T-helper 1 cell treated with Interleukin-12 subunit alpha and Interleukin-12 subunit beta and Interleukin-4 antibody, amounts not matched to agents 30 μg/mL and 1 μg/mL, for 36 hours (primary cell): Measurements from ENCODE around the gene SH2D3C.

ENCODE experiments used
- H3K27ac Mint-ChIP-seq: one replicate; pipeline ENCODE4 v1.8.0; 2021; ENCODE audit warnings: mild to moderate bottlenecking, mixed read lengths
- H3K27me3 Mint-ChIP-seq: one replicate; pipeline ENCODE4 v1.8.0; 2021; ENCODE audit warnings: low read depth, mixed read lengths
- H3K36me3 Mint-ChIP-seq: one replicate; pipeline ENCODE4 v1.8.0; 2021; ENCODE audit warnings: low read depth, mixed read lengths
- H3K4me1 Mint-ChIP-seq: one replicate; pipeline ENCODE4 v1.8.0; 2021; ENCODE audit warnings: low read depth, mixed read lengths
- H3K4me3 Mint-ChIP-seq: one replicate; pipeline ENCODE4 v1.8.0; 2021; ENCODE audit warnings: mild to moderate bottlenecking, moderate library complexity, mixed read lengths
- H3K9me3 Mint-ChIP-seq: one replicate; pipeline ENCODE4 v1.8.0; 2021; ENCODE audit warnings: mixed read lengths

The SH2D3C gene

DNA sequence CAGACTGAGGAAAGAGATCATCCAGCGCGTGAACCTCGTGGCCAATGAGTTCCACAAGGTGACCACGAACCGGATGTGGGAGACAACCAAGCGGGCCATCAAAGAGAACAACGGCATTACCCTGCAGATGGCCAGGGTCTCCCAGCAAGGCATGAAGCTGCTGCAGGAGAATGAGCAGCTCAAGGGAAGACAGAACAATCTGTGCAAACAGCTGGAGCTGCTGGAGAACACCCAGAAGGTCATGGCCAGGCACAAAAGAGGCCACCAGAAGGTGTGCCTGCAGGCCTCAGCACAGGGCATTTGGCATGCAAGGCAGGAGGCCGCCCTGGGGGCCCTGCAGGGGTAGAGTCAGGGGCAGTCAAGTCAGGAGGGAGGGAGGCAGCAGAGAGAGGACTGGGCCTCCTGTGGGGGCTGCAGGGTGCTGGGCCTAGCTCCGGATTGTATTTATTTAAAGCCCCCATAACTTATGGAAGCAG lies 67.2 kb downstream of the SH2D3C start:
- no peak overlapping the region for H3K27ac Mint-ChIP-seq
- H3K4me1 Mint-ChIP-seq = peaks cover 19% of the 10 kb centered on the region
- H3K4me3 Mint-ChIP-seq = no peak overlapping the region
- no peaks in the 10 kb centered on the region for H3K36me3 Mint-ChIP-seq
- H3K27me3 Mint-ChIP-seq = no peaks in the 10 kb centered on the region
- peaks cover 3% of the 10 kb centered on the region for H3K9me3 Mint-ChIP-seq

DNA sequence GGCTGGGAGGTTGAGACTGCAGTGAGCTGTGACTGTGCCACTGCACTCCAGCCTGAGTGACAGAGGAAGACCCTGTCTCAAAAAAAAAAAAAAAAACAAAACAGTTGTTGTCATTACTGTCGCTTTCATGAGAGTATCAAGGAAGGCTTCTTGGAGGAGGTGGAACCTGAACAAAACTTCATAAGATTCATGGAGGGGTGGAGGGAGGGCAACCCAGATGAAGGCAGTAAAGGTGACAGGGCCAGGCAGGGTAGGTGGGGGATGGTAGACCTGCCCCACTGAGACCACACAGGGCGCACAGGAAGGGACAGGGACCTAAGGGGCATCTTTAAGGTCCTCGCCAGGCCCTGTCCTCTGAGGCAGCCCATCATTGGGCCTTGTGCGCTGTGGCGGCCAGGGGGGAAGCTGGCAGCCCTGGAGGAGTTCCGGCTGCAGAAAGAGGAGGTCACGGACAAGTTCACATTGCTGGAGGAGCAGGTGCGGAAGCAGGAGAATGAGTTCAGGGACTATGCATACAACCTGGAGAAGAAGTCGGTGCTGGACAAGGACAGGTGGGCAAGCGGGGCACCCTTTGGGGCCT lies 68.2 kb downstream of the SH2D3C start:
- H3K27ac Mint-ChIP-seq = no peak overlapping the region

DNA sequence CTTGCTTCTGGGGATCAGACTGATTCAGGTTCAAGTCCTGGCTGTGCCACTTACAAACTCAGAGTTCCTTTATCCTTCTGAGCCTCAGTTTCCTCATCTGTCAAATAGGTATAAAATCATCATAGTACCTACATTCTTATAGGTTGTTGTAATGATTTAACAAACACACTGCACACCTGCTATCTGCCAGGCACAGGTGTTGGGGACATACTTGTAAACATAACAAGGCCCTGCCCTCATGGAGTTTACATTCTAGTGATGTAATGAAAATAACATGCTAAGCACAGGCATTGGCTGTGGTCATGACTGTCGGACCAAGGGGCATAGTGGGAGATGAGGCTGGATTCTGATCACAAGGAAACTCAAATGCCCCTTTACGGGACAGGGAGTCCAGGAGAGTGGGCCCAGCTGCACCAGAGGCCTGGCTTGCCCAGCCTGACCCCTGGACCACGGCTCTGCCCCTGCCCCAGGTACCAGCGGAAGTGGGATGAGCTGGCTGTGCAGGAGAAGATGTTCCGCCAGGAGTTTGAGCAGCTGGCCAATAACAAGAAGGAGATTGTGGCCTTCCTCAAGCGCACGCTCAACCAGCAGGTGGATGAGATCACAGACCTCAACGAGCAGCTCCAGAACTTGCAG lies 69.4 kb downstream of the SH2D3C start:
- Mint-ChIP-seq H3K9me3 (peaks cover 3% of the 10 kb centered on the region), H3K36me3 (no peaks in the 10 kb centered on the region), H3K4me3 (no peak overlapping the region), H3K4me1 (peaks cover 12% of the 10 kb centered on the region), H3K27ac (no peak overlapping the region), H3K27me3 (no peaks in the 10 kb centered on the region)

More for the DNA sequence above, 68.2 kb downstream of the SH2D3C start:
- Mint-ChIP-seq H3K4me1 (peaks cover 12% of the 10 kb centered on the region), H3K36me3 (no peaks in the 10 kb centered on the region), H3K9me3 (peaks cover 3% of the 10 kb centered on the region), H3K4me3 (no peak overlapping the region), H3K27me3 (no peaks in the 10 kb centered on the region)

DNA sequence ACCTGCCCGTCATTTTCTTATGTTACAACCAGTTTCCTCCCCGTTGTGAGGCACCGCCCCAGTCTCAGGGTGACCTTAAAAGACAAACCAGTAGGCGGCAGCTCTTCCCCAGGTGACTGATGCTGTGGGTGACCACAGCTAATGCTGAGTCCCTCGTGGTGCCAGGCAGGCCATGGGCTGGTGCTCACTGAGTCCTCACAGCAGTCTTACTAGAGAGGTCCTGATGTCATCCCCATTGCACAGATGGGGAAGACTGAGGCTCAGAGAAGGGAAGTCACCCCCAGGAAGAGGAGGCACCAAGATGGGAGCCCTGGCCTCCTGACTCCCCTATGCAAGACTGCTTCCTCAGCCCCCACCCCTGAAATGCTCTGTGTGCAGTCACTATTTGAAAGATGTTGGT lies 70.7 kb downstream of the SH2D3C start:
- Mint-ChIP-seq H3K9me3 (peaks cover 3% of the 10 kb centered on the region), H3K4me3 (no peak overlapping the region), H3K4me1 (peaks cover 15% of the 10 kb centered on the region), H3K36me3 (no peaks in the 10 kb centered on the region), H3K27ac (no peak overlapping the region), H3K27me3 (no peaks in the 10 kb centered on the region)

DNA sequence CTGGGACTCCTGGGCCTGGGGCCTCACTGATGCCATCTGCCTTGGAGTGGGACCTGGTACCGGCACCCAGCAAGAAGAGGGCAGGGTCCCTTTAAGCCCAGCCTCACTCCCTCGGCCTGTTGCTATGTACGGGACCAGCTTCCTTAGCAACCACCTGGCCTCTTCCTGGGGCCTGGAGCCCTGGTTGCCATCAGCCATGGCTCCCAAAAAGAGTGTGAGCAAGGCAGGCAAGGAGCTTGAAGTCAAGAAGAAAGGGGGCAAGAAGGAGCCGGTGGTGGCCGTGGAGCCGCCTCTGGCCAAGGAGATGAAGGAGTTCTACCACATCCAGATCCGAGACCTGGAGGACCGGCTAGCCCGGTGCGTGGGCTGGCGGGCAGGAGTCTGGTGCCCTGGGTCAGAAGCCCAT lies 71.6 kb downstream of the SH2D3C start, which contains the start of gene CFAP157:
Gene CFAP157 (plus strand): TSS at position 153 of the 406 bp plus-strand sequence. CDS start 44 bp downstream, at position 197.
- Mint-ChIP-seq H3K4me1 (peaks cover 15% of the 10 kb centered on the region), H3K27me3 (no peaks in the 10 kb centered on the region), H3K9me3 (peaks cover 3% of the 10 kb centered on the region), H3K4me3 (no peak within 1 kb of the TSS), H3K36me3 (no peaks in the 10 kb centered on the region), H3K27ac (no peak within 1 kb of the TSS)

DNA sequence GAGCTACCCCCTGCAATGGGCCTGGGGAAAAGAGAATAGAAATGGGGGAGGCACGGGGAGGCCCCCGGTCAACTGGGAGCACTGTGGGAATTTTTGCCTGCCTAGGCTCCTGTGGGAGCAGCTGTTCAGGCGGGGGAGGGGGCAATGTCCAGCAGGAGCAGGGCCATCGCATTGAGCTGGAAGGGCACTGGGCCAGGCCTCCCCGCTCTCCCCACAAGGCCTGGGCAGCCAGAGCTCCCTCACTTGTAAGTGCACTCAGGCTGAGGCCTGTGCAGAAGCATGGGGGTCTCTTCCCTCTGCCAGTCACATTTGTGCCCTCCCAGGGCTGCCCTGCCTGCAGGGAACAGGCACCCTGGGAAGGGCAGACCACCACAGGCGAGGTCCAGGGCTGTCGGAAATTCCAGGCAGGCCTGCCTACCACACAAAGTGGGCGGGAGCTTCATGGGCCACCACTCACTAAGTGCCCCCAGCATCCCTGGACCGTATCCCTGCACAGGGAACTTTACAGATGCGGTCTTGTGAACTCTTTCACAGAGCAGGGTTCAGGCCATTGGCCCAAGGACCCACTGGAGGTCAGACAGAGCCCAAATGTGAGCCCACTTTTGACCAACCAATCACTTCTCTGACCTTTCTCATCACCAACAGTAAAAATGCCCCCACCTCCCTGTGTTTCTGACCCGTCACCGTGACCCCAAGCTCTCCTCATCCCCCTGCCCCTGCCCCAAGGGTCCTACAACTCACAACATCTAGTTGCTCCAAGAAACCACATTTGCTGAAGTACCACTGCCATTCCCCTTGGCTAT lies 72.7 kb downstream of the SH2D3C start:
- Mint-ChIP-seq H3K9me3 (peaks cover 3% of the 10 kb centered on the region), H3K36me3 (no peaks in the 10 kb centered on the region), H3K4me1 (peaks cover 14% of the 10 kb centered on the region), H3K27me3 (no peaks in the 10 kb centered on the region), H3K4me3 (no peak overlapping the region), H3K27ac (no peak overlapping the region)

DNA sequence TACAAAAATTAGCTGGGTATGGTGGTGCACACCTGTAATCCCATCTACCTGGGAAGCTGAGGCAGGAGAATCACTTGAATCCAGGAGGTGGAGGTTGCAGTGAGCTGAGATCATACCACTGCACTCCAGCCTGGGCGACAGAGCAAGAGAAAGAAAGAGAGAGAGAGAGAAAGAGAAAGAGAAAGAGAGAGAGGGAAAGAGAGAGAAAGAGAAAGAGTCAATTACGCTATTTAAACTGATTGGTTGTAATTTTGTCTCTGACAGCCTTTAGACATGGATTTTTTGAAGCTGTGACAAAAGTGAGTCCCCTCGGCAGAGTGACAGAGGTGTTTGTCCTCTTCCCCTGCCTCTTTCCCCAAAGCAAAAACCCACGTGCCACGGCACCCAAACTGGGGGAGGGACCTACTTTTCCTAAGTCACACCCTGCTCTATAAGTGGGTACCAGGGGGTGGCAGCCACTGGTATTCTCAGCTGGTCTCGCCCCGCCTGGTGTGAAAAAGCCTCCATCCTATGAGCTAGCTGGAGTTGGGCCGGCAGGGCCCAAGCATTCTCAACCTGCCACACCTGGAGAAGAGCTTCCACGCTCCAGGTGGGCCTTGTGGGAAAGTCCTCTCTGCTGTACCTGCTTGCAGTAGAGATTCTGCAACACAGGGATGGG lies 75.0 kb downstream of the SH2D3C start:
- Mint-ChIP-seq H3K4me1 (peaks cover 18% of the 10 kb centered on the region), H3K27me3 (peaks cover 4% of the 10 kb centered on the region), H3K4me3 (no peak overlapping the region), H3K27ac (no peak overlapping the region), H3K9me3 (no peaks in the 10 kb centered on the region), H3K36me3 (no peaks in the 10 kb centered on the region)

DNA sequence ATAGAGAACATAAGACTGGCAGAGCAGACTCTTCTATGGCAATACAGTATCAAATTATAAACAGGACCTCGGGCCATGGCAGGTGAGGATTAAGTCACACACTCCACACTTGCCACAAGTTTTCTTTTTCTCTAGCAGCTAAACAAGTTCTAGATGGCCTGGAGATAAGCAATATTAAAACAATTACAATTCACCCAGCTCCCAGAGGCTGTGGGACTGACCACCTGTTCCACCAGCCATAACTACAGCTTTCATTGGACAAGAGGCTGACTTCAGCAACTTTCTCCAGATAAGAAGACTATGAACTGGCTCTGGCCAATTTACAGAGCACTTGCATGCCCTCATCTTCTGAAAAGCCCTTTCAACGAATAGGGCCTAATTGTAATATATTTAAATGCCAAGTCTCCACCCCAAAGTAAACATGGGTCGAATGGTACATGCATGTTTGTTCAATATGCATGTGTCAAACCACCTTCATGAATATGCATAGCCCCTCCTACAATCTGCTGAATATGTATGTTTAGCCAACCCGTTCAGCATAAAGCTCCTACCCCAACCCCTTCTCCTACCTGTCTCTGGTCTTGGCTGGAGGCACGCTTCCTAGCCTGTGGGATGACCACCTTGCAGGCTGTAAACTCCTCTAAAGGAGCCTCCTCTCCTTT lies 77.7 kb downstream of the SH2D3C start:
- Mint-ChIP-seq H3K4me3 (no peak overlapping the region), H3K27me3 (peaks cover 4% of the 10 kb centered on the region), H3K27ac (no peak overlapping the region), H3K9me3 (no peaks in the 10 kb centered on the region), H3K4me1 (peaks cover 14% of the 10 kb centered on the region), H3K36me3 (no peaks in the 10 kb centered on the region)

DNA sequence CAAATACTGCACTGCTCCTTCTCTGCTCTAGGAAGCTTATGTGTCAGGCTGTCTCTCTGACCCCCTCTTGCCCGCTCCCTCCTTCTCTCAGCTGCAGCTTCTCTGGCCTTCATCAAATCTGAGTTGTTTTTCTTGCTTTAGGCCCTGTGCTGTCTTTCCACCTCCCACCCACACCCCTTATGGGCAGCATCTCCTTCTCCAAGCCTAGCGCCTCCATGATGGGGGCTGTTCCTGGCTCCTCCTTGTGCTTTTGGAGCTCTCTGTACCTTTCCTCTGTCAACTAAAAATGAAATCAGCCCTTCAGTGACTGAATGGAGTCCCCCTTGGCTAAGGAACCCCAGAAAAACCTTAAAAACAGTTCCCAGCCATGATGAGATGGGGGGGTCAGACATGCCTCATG lies 78.3 kb downstream of the SH2D3C start:
- no peak overlapping the region for H3K27ac Mint-ChIP-seq
- no peaks in the 10 kb centered on the region for H3K9me3 Mint-ChIP-seq
- H3K36me3 Mint-ChIP-seq = no peaks in the 10 kb centered on the region
- H3K27me3 Mint-ChIP-seq = peaks cover 4% of the 10 kb centered on the region
- H3K4me1 Mint-ChIP-seq = peaks cover 14% of the 10 kb centered on the region
- no peak overlapping the region for H3K4me3 Mint-ChIP-seq

DNA sequence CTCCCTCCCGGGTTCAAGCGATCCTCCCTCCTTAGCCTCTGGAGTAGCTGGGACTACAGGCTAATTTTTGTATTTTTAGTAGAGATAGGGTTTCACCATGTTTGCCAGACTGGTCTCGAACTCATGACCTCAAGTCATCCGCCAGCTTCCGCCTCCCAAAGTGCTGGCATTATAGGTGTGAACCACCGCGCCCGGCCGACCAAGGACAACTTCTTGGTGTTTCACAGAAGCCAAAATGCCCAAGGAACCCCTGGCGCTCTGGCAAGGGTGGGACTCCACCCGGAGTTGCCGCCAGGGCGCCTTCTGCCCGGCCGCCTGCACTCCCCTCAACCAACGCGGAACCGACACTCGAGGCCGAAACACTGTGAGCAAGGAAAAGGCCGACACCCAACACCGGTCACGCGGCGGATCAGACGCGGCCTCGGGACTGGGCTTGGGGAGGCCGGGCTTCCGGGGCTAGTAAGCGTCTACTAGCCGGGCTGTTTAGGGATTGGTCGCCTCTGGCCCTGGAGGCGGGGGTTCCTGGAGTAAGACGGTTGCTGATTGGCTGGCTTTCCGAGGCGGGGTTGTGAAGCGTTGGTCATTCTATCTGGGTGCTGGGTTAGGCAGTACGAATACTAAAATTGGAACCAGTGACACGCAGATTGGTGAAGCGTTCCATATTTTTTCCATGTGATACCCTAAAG lies 79.3 kb downstream of the SH2D3C start:
- H3K27ac Mint-ChIP-seq = peak overlapping the region; percentile 74
- H3K4me1 Mint-ChIP-seq = peaks cover 14% of the 10 kb centered on the region
- H3K27me3 Mint-ChIP-seq = peaks cover 4% of the 10 kb centered on the region
- H3K36me3 Mint-ChIP-seq = no peaks in the 10 kb centered on the region
- no peaks in the 10 kb centered on the region for H3K9me3 Mint-ChIP-seq
- H3K4me3 Mint-ChIP-seq = peak overlapping the region; percentile 72

DNA sequence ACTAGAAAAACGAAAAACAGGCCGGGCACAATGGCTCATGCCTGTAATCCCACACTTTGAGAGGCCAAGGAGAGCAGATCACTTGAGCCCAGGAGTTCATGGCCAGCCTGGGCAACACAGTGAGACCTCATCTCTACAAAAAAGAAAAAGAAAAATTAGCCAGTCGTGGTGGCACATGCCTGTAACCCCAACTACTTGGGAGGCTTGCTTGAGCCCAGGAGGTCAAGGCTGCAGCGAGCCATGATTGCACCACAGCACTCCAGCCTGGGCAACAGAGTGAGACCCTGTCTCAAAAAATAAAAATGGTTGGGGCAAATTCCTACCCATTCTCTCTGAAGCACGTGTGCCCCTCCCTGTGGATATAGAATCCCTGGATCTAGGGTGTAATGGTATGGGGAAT lies 80.1 kb downstream of the SH2D3C start:
- Mint-ChIP-seq H3K36me3 (no peaks in the 10 kb centered on the region), H3K4me1 (peaks cover 14% of the 10 kb centered on the region), H3K27me3 (peaks cover 4% of the 10 kb centered on the region), H3K4me3 (no peak overlapping the region), H3K9me3 (no peaks in the 10 kb centered on the region), H3K27ac (no peak overlapping the region)

DNA sequence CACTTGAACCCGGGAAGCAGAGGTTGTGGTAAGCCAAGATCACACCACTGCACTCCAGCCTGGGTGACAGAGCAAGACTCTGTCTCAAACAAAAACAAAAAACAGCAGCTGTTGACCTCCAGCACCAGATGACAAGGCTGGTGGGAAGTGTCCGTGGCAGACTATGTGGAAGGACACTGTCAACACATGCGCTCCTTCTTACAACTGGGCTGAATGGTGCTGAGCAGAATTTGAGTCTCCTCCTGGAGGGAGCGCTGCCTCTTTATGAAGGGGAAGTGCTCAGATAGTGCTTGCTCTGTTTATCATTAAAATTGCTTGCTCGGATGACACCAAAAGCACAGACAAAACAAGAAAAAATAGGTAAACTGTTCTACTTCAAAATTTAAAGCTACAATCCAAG lies 80.9 kb downstream of the SH2D3C start:
- Mint-ChIP-seq H3K9me3 (no peaks in the 10 kb centered on the region), H3K27ac (no peak overlapping the region), H3K27me3 (peaks cover 4% of the 10 kb centered on the region), H3K4me1 (peaks cover 11% of the 10 kb centered on the region), H3K4me3 (no peak overlapping the region), H3K36me3 (no peaks in the 10 kb centered on the region)

DNA sequence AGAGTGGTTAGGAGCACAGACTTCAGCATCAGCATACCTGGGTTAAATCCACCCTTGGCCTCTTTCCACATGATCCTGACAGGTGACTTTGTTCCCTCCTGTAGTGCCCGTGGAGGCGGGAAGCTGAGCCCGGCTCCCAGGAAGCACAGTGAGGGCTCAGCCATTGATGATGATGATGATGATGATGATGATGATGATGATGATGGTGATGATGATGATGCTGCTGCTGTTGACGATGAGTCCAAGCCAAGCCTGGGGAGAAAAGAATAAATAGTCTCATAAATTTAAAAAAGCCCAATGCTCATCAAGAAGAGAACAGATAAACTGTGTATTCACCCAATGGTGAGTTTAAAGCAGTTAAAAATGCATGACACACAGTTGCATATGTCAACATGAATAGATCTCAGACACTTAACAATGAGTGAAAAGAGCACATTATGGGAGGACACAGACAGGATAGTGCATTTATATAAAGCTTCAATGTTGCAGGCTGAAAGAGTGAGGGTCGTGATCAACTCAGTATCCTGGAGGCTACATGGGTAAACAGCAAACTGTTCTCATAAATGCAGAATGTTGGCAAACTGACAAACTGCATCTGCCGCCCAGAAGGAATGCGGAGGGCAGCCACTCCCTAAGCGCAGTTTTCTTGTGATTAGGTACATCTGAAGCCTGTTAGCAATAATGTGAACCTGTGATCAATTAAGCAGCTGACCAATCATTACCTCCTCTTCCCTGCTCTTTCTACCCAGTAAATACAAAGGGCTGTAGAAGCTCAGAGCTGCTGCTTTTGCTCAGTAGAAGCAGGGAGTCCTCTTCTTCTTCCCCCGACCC lies 83.4 kb downstream of the SH2D3C start:
- Mint-ChIP-seq H3K9me3 (no peaks in the 10 kb centered on the region), H3K27ac (no peak overlapping the region), H3K27me3 (peaks cover 1% of the 10 kb centered on the region), H3K4me3 (no peak overlapping the region), H3K36me3 (no peaks in the 10 kb centered on the region), H3K4me1 (peaks cover 8% of the 10 kb centered on the region)
